C4-2B (cell line): ENCODE results near the gene CLIP3.

Experiments
- H3K27ac ChIP-seq: fragments of 450-650 bp; 2 replicates; pipeline ENCODE4 v1.5.1; 2017
- CTCF ChIP-seq: fragments of 450-650 bp; conservative IDR thresholded peaks from 2 replicates; pipeline ENCODE4 v1.5.1; 2017; ENCODE audit warnings: mild to moderate bottlenecking
- ZFX ChIP-seq: fragments of 450-650 bp; IDR thresholded peaks from 2 replicates; pipeline ENCODE4 v1.6.1; 2017

The CLIP3 gene

GRCh38 chr19:35978832-35979365 lies 53.8 kb downstream of the CLIP3 start:
- TF ChIP-seq ZFX (no peak), CTCF (no peak)
- no peak overlapping the region for H3K27ac ChIP-seq

- no peak overlapping the region for H3K27ac ChIP-seq
- no peak for TF ChIP-seq ZFX
- no peak for TF ChIP-seq CTCF
Observed at GRCh38 chr19:35978271-35978670, 54.4 kb downstream of the CLIP3 start.

DNA sequence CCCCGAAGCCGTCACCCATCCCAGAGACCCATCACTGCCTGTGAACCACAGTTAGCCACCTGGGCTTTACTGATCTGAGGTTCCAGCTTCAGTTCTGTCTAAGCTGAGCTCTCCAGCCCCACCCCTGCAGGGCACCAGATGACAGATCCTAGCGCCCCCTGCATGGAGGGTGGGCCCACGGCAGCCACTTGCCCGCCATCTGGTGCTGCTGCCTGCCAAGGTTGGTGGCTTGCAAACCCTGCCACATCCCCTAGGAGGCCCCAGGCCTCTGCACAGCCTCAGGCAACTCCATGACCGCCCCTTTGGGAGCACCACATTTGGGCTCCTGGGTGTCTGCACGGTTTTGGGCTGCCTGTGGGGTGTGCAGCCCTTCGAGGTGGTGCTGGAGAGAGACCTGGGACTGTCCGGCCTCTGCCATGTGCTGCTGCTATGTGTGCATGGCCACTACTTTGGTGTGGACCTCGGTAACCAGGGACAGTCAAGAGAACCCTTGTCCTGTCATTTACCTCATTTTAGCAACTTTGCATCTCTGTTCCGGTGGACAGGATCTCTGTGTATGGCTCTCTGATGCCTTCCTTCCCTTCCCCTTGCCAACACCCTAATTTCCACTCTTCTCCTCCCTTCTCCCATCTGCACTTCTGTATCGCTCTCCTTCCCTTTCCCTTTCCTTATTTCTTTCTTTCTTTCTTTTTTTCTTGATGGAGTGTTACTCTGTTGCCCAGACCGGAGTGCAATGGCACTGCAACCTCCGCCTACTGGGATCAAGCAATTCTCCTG lies 55.0 kb downstream of the CLIP3 start:
- no peak overlapping the region for H3K27ac ChIP-seq
- TF ChIP-seq CTCF (no peak; the same call in 1 of the 2 replicates), ZFX (no peak)

GRCh38 chr19:35975608-35976214 lies 57.0 kb downstream of the CLIP3 start:
- no peak for TF ChIP-seq ZFX
- TF ChIP-seq CTCF: no peak
- no peak overlapping the region for H3K27ac ChIP-seq

GRCh38 chr19:35973487-35973886 lies 59.2 kb downstream of the CLIP3 start:
- no peak for TF ChIP-seq CTCF
- no peak for TF ChIP-seq ZFX
- no peak overlapping the region for H3K27ac ChIP-seq

GRCh38 chr19:35966771-35967170 lies 65.9 kb downstream of the CLIP3 start:
- TF ChIP-seq ZFX (no peak), CTCF (no peak)
- H3K27ac ChIP-seq: no peak overlapping the region
